Esophagus (tissue), 2 donors: ENCODE measurements around the gene GIPC3. TPM values are rescaled to one million over a fixed set of nuclear protein-coding genes. Genes with fewer than 3 reads are reported as not detected.
A peak's percentile ranks its signal among the peaks of the same experiment; 100 is the strongest.

Experiments
- H3K27ac ChIP-seq, 2 donors: one replicate each; pipeline ENCODE4 v1.5.1; 2013; ENCODE audit warnings: low read depth in 2 of 2, mild to moderate bottlenecking in 2 of 2, inconsistent platforms in 1 of 2, low read length in 1 of 2, moderate library complexity in 1 of 2
- H3K27me3 ChIP-seq, 2 donors: one replicate each; pipeline ENCODE4 v1.6.1; 2013; ENCODE audit warnings: low read length in 2 of 2, control low read depth in 1 of 2, mild to moderate bottlenecking in 1 of 2; ENCODE audit not compliant: insufficient read depth in 2 of 2, control insufficient read depth in 1 of 2
- H3K36me3 ChIP-seq, 2 donors: one replicate each; pipeline ENCODE4 v1.6.1; 2013; ENCODE audit warnings: low read length in 1 of 2; ENCODE audit not compliant: control insufficient read depth in 2 of 2, insufficient read depth in 2 of 2
- H3K4me1 ChIP-seq, 2 donors: one replicate each; pipeline ENCODE4 v1.6.1; 2013; ENCODE audit warnings: low read length in 1 of 2; ENCODE audit not compliant: control insufficient read depth in 2 of 2, insufficient read depth in 2 of 2
- H3K4me3 ChIP-seq, 2 donors: one replicate each; pipeline ENCODE4 v1.5.1; 2013; ENCODE audit warnings: low read length in 2 of 2, mild to moderate bottlenecking in 2 of 2, low read depth in 1 of 2, moderate library complexity in 1 of 2
- H3K9me3 ChIP-seq, 2 donors: one replicate each; pipeline ENCODE4 v1.6.1; 2013; ENCODE audit warnings: mild to moderate bottlenecking in 2 of 2, low read depth in 1 of 2, low read length in 1 of 2, moderate library complexity in 1 of 2; ENCODE audit not compliant: control insufficient read depth in 2 of 2, insufficient read depth in 1 of 2
- WGBS, 2 donors: extraction: QIAGEN DNeasy Blood & Tissue Kit; methylation state at CpG; one replicate each; pipeline ENCODE4 v1.1.7; 2013; 5-methylcytosine and 5-hydroxymethylcytosine counted together
- polyA plus RNA-seq, 2 donors: library from polyadenylated mRNA; stranded (reverse); fragments of 200-250 nt; gene quantifications; one replicate each; pipeline ENCODE4 v1.2.3, GENCODE V29; 2013
- donor health status: healthy with polysubstance abuse.
- donor health status: Bipolar disorder and iron deficiency.

The GIPC3 gene
- polyA plus RNA-seq, 2 donors = 0.53 to 0.57 TPM

GRCh38 chr19:3608079-3608641, 22.9 kb downstream of the GIPC3 start:
- Histone ChIP-seq H3K36me3 (peaks cover 0 to 24% of the 10 kb centered on the region in 2 donors), H3K9me3 (no peaks in the 10 kb centered on the region), H3K27me3 (no peaks in the 10 kb centered on the region), H3K4me1 (peaks cover 8 to 10% of the 10 kb centered on the region in 2 donors), H3K27ac (peak overlapping the region in 1 of 2 donors; percentile 53), H3K4me3 (no peak overlapping the region)
- 57 to 63% methylated on average over 3 of the region's 3 CpGs for WGBS, 2 donors

DNA sequence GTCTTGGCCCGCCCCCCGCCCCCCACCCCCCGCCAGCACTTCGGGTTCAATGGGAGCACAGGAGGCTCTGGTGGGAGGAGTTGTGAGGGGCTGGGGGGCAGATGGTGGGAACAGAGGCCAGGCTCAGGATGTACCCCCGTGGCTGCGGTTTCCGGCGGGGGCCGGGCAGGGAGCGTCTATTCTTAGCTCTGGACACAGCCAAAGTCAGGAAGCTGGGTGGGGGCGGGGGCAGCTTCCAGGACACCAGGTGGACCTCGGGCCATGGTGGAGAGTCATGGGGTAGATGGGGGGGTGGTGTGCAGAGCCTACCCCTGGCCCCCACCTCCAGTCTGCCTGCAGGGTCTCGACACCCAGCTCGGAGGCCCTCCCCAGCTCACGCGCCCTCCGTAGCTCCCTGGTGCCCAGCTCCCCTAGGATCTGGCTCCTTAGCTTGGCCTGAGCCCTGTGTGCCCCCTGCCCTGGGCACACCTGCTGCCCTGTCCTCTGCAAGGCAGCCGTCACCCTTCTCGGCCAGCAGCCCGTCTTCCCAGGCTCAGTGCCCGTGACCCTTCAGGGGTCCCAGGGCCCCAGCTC, 23.6 kb downstream of the GIPC3 start:
- 52 to 53% methylated on average over 18 to 21 of the region's 21 CpGs for WGBS, 2 donors
- Histone ChIP-seq H3K4me1 (peaks cover 8 to 10% of the 10 kb centered on the region in 2 donors), H3K9me3 (no peaks in the 10 kb centered on the region)

GRCh38 chr19:3609779-3610719, 24.8 kb downstream of the GIPC3 start:
- WGBS, 2 donors = 70 to 76% methylated on average over 24 of the region's 24 CpGs
- peaks cover 0 to 30% of the 10 kb centered on the region in 2 donors for H3K36me3 ChIP-seq
- H3K27ac ChIP-seq = peak overlapping the region in 1 of 2 donors; percentile 8
- no peaks in the 10 kb centered on the region for H3K27me3 ChIP-seq
- H3K4me1 ChIP-seq = peaks cover 8 to 10% of the 10 kb centered on the region in 2 donors
- H3K4me3 ChIP-seq = no peak overlapping the region
- no peaks in the 10 kb centered on the region for H3K9me3 ChIP-seq

More for the DNA sequence above, 23.6 kb downstream of the GIPC3 start:
- Histone ChIP-seq H3K27me3 (no peaks in the 10 kb centered on the region), H3K27ac (peak overlapping the region in 1 of 2 donors; percentile 53), H3K4me3 (no peak overlapping the region), H3K36me3 (peaks cover 0 to 29% of the 10 kb centered on the region in 2 donors)

DNA sequence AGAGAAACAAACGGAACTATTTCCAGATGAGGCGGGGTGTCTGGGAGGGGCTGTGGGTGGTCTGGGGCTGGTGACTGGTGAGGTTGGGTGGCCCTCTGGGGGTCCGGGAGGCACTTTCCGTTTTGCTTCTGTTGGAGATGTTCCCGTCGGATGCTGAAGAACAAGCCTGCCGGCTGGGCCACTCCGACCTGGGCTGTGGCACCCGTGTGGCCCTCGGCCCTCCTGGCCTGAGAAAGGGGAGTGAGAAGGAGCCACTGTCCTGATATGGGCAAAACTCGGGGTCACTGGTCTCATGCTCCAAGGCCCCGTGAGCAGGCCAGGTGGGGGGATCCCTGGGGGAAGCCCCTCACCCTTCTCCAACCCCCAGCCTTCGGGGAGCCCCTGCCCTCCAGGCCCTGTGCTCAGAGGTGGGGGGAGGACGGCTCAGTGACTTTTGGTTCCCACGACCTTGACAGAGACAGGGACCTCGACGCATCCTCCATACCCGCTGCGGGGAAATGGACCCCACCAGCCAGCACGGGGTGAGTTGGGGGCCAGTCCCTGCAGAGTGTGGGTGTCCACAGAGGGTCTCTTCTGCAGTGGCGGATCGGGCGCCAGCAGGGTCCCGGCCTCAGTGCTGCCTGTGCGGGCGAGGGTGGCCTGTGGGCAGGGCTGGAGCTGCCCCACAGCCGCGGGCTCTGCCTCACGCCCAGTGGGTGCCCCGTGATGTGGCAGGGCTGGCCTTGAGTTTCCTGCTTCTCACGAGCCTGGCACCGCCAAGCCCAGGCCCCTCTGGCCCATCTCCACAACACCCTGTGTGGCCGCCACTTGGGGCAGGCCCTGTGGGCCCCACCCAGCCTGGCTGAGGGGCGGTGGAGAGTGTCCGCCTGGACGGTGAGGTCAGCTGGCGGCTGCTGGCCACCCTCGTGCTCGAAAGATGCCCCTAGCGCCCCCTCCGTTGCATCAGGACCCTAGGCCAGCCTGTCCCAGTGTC, 25.8 kb downstream of the GIPC3 start:
- H3K36me3 ChIP-seq = peaks cover 0 to 38% of the 10 kb centered on the region in 2 donors
- no peak overlapping the region for H3K27ac ChIP-seq
- no peak overlapping the region for H3K4me3 ChIP-seq
- 84 to 85% methylated on average over 41 of the region's 41 CpGs for WGBS, 2 donors
- no peaks in the 10 kb centered on the region for H3K9me3 ChIP-seq
- no peaks in the 10 kb centered on the region for H3K27me3 ChIP-seq
- H3K4me1 ChIP-seq = peaks cover 6 to 10% of the 10 kb centered on the region in 2 donors

GRCh38 chr19:3611841-3612240, 26.6 kb downstream of the GIPC3 start:
- no peak overlapping the region for H3K27ac ChIP-seq
- peaks cover 3 to 6% of the 10 kb centered on the region in 2 donors for H3K4me1 ChIP-seq
- no peak overlapping the region for H3K4me3 ChIP-seq
- H3K27me3 ChIP-seq = no peaks in the 10 kb centered on the region
- no peaks in the 10 kb centered on the region for H3K9me3 ChIP-seq
- 95 to 97% methylated on average over 36 of the region's 36 CpGs for WGBS, 2 donors
- H3K36me3 ChIP-seq = peaks cover 0 to 38% of the 10 kb centered on the region in 2 donors

GRCh38 chr19:3612330-3612729, 27.1 kb downstream of the GIPC3 start:
- H3K27ac ChIP-seq = peak overlapping the region in 1 of 2 donors; percentile 8
- 97% methylated on average over 33 of the region's 33 CpGs for WGBS, 2 donors
- no peaks in the 10 kb centered on the region for H3K9me3 ChIP-seq
- H3K4me3 ChIP-seq = no peak overlapping the region
- peaks cover 0 to 38% of the 10 kb centered on the region in 2 donors for H3K36me3 ChIP-seq
- H3K4me1 ChIP-seq = peaks cover 2 to 5% of the 10 kb centered on the region in 2 donors
- H3K27me3 ChIP-seq = no peaks in the 10 kb centered on the region

- peaks cover 0 to 41% of the 10 kb centered on the region in 2 donors for H3K36me3 ChIP-seq
These were observed 27.8 kb downstream of the GIPC3 start for GRCh38 chr19:3612901-3613741.

GRCh38 chr19:3613818-3614661, 28.8 kb downstream of the GIPC3 start:
- peaks cover 0 to 43% of the 10 kb centered on the region in 2 donors for H3K36me3 ChIP-seq
- WGBS, 2 donors = 80 to 89% methylated on average over 30 to 39 of the region's 39 CpGs
- peaks cover 0 to 7% of the 10 kb centered on the region in 2 donors for H3K4me1 ChIP-seq
- no peak overlapping the region for H3K4me3 ChIP-seq
- H3K27ac ChIP-seq = peak overlapping the region in 1 of 2 donors; percentile 39
- no peaks in the 10 kb centered on the region for H3K9me3 ChIP-seq
- no peaks in the 10 kb centered on the region for H3K27me3 ChIP-seq

More at GRCh38 chr19:3612901-3613741, 27.8 kb downstream of the GIPC3 start:
- WGBS, 2 donors = 87% methylated on average over 76 to 79 of the region's 79 CpGs
- Histone ChIP-seq H3K27me3 (no peaks in the 10 kb centered on the region), H3K9me3 (no peaks in the 10 kb centered on the region), H3K4me3 (no peak overlapping the region), H3K4me1 (peaks cover 2 to 5% of the 10 kb centered on the region in 2 donors), H3K27ac (peak overlapping the region in 1 of 2 donors; percentile 37)
